Mucosa of rectum (tissue), 2 donors: ENCODE measurements around the gene VCP.
A peak's percentile ranks its signal among the peaks of the same experiment; 100 is the strongest.

ENCODE experiments used
- H3K27ac ChIP-seq, 2 donors: one replicate each; pipeline ENCODE4 v1.7.0; 2013; ENCODE audit warnings: inconsistent platforms in 2 of 2, low read depth in 2 of 2, low read length in 2 of 2
- H3K27me3 ChIP-seq, 2 donors: one replicate each; pipeline ENCODE4 v1.7.0; 2013; ENCODE audit warnings: low read length in 2 of 2; ENCODE audit not compliant: control insufficient read depth in 2 of 2, insufficient read depth in 2 of 2
- H3K36me3 ChIP-seq, 2 donors: one replicate each; pipeline ENCODE4 v1.7.0; 2013; ENCODE audit warnings: low read length in 2 of 2; ENCODE audit not compliant: control insufficient read depth in 2 of 2, insufficient read depth in 2 of 2
- H3K4me1 ChIP-seq, 2 donors: one replicate each; pipeline ENCODE4 v1.7.0; 2013; ENCODE audit warnings: low read length in 2 of 2, mild to moderate bottlenecking in 1 of 2; ENCODE audit not compliant: control insufficient read depth in 2 of 2, insufficient read depth in 2 of 2
- H3K4me3 ChIP-seq, 2 donors: one replicate each; pipeline ENCODE4 v1.7.0; 2013; ENCODE audit warnings: low read length in 2 of 2
- H3K9ac ChIP-seq, 2 donors: one replicate each; pipeline ENCODE4 v1.7.0; 2013; ENCODE audit warnings: low read length in 2 of 2, low read depth in 1 of 2, mild to moderate bottlenecking in 1 of 2
- H3K9me3 ChIP-seq, 2 donors: one replicate each; pipeline ENCODE4 v1.7.0; 2013; ENCODE audit warnings: low read length in 2 of 2; ENCODE audit not compliant: control insufficient read depth in 2 of 2
- donor health status: healthy.
- donor health status: Normal muscosa, but diverticular disease.

The VCP gene

GRCh38 chr9:35110327-35110761, 37.9 kb upstream of the VCP start:
- Histone ChIP-seq H3K9me3 (no peaks in the 10 kb centered on the region), H3K27ac (no peak overlapping the region), H3K9ac (peak overlapping the region in 1 of 2 donors; percentile 90), H3K36me3 (peaks cover 16 to 27% of the 10 kb centered on the region in 2 donors), H3K4me1 (peaks cover 45 to 46% of the 10 kb centered on the region in 2 donors), H3K27me3 (no peaks in the 10 kb centered on the region), H3K4me3 (peak overlapping the region in 1 of 2 donors; percentile 81)

DNA sequence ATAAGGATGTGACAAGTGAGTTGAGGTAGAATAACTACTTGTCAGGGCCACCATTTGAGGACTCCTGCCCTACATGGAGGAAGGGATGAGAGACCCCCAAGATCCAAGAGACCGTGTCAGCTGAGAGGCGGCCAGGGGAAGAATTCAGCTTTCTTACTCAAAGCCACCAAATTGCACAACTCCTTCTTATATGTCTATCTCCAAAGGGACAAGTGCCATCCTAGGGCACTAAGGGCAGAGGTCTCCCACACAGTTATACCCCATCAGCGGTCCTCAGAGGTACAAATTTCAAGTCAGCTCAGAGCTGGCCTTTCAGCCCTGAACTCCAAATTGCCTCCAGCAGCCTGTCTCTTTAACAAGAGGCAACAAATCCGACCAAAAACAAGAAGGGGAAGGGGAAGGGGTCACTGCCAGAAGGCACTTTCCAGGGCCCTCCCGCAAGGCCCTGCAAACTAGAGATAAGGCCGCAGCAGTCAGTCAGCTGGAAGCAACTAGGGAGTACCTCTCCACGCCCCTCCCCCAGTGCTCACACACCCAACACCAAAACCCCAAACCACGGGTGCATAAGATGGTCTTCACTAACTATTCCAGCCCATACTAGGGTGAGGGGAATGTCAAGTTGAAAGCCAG, 36.6 kb upstream of the VCP start:
- Histone ChIP-seq H3K27ac (no peak overlapping the region), H3K4me1 (peaks cover 32 to 33% of the 10 kb centered on the region in 2 donors), H3K9ac (no peak overlapping the region), H3K4me3 (no peak overlapping the region), H3K36me3 (peaks cover 24 to 38% of the 10 kb centered on the region in 2 donors), H3K9me3 (no peaks in the 10 kb centered on the region), H3K27me3 (no peaks in the 10 kb centered on the region)

GRCh38 chr9:35108461-35108860, 36.0 kb upstream of the VCP start:
- Histone ChIP-seq H3K27me3 (no peaks in the 10 kb centered on the region), H3K4me1 (peaks cover 29 to 31% of the 10 kb centered on the region in 2 donors), H3K36me3 (peaks cover 24 to 38% of the 10 kb centered on the region in 2 donors), H3K9me3 (no peaks in the 10 kb centered on the region), H3K27ac (no peak overlapping the region), H3K4me3 (no peak overlapping the region), H3K9ac (no peak overlapping the region)

- Histone ChIP-seq H3K27ac (no peak overlapping the region), H3K4me1 (peaks cover 25 to 31% of the 10 kb centered on the region in 2 donors), H3K9ac (no peak overlapping the region), H3K9me3 (no peaks in the 10 kb centered on the region), H3K4me3 (no peak overlapping the region), H3K27me3 (no peaks in the 10 kb centered on the region), H3K36me3 (peaks cover 24 to 38% of the 10 kb centered on the region in 2 donors)
Observed at GRCh38 chr9:35107297-35108290, 35.2 kb upstream of the VCP start.

GRCh38 chr9:35106343-35106730, 33.9 kb upstream of the VCP start:
- Histone ChIP-seq H3K27me3 (no peaks in the 10 kb centered on the region), H3K4me3 (no peak overlapping the region), H3K9ac (no peak overlapping the region), H3K27ac (no peak overlapping the region), H3K9me3 (no peaks in the 10 kb centered on the region), H3K4me1 (peaks cover 26 to 30% of the 10 kb centered on the region in 2 donors), H3K36me3 (peaks cover 24 to 42% of the 10 kb centered on the region in 2 donors)

DNA sequence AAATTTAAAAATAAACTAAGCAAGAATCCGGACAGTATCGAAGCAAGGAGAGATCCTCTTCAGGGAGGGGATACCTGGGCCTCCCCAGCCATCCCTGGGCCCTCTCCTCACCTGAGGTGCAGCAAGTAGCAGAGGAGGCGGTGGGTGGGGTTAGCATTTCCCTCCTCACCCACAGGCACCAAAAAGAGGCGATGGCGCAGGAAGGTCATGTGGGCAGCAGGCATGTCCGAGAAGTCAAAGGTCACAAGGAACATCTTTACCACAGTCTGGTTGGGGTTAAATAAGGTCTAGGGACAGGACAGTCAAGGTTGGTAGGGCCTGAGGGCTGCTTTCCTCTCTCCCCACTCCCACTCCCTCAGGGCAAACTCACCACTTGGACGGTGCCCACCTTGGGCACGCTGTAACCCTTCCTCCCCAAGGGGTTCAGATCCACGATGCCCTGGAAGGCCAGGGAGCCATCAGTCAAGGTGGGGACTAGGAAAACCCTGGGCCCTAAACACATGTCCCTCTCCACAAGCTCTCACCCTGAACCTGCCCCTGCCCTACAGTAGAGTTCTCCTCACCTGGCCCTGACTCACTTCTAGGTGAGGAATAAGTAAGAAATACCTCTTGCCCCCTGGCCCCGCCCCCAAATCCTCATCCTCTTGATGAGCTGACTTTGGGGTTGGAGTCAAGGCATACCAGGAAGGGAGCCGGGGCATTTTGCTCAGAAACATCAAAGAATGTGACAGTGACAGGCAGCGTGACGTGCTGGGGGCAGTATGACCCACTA, 33.3 kb upstream of the VCP start:
- Histone ChIP-seq H3K4me1 (peaks cover 22 to 24% of the 10 kb centered on the region in 2 donors), H3K4me3 (no peak overlapping the region), H3K27me3 (no peaks in the 10 kb centered on the region), H3K36me3 (peaks cover 24 to 45% of the 10 kb centered on the region in 2 donors), H3K27ac (no peak overlapping the region), H3K9ac (no peak overlapping the region), H3K9me3 (no peaks in the 10 kb centered on the region)

DNA sequence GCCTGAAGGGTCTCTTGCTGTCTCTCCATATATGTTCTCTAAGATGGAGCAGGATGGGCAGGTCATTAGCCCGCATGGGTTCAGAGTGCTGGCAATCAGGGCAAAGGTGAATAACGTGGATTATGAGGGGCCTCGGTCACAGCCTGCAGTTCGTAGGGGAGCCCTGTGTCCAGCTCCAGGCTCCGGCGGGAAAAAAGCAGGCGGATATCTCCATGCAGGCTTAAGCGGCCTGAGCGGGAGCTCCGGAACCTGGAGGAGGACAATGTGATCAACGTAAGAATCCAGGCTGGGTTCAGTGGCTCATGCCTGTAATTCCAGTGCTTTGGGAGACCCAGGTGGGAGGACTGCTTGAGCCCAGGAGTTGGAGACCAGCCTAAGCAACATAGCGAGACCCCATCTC, 32.7 kb upstream of the VCP start:
- no peaks in the 10 kb centered on the region for H3K27me3 ChIP-seq
- H3K27ac ChIP-seq: no peak overlapping the region
- no peak overlapping the region for H3K9ac ChIP-seq
- peaks cover 30 to 51% of the 10 kb centered on the region in 2 donors for H3K36me3 ChIP-seq
- peaks cover 15 to 18% of the 10 kb centered on the region in 2 donors for H3K4me1 ChIP-seq
- no peaks in the 10 kb centered on the region for H3K9me3 ChIP-seq
- no peak overlapping the region for H3K4me3 ChIP-seq

- Histone ChIP-seq H3K36me3 (peaks cover 33 to 57% of the 10 kb centered on the region in 2 donors), H3K4me1 (peaks cover 14 to 17% of the 10 kb centered on the region in 2 donors), H3K27ac (no peak overlapping the region), H3K4me3 (no peak overlapping the region), H3K27me3 (no peaks in the 10 kb centered on the region), H3K9ac (no peak overlapping the region), H3K9me3 (no peaks in the 10 kb centered on the region)
Observed at GRCh38 chr9:35104586-35104985, 32.2 kb upstream of the VCP start.

DNA sequence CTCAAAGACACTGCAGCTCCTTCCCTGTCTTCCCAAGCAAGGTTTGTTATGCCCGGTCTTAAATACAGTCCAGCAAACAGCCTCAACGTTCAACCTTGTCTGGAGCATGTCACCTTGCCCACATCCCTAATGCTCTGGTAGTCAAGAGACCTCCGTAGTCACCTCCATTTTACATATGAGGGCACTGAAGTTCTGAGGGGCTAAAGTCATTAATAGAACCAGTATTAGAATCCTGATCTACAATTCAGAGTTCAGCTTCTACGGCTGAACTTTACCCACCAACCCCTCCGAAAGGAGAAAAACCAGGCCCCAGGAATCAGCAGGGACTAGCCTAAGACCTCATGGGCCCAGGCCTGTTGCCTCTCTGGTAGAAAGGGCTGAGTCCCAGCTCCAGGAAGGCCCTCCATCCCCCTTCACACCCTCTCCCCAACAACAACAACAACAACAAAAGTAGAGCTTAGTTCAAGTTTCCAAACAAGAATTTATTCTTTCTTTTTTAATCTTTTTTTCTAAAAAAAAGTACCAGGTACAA, 31.3 kb upstream of the VCP start:
- Histone ChIP-seq H3K27me3 (no peaks in the 10 kb centered on the region), H3K4me3 (peak overlapping the region; percentile 88 to 98), H3K9me3 (no peaks in the 10 kb centered on the region), H3K27ac (peak overlapping the region; percentile 79 to 80), H3K4me1 (peaks cover 14 to 17% of the 10 kb centered on the region in 2 donors), H3K36me3 (peaks cover 36 to 59% of the 10 kb centered on the region in 2 donors), H3K9ac (peak overlapping the region; percentile 91 to 98)
